ENCODE data around the gene HES7. TPM values are rescaled to one million over a fixed set of nuclear protein-coding genes. Genes with fewer than 3 reads are reported as not detected.

HES7 gene
- total RNA-seq, 2 experiments from 2014 or later: 1.2 TPM

DNA sequence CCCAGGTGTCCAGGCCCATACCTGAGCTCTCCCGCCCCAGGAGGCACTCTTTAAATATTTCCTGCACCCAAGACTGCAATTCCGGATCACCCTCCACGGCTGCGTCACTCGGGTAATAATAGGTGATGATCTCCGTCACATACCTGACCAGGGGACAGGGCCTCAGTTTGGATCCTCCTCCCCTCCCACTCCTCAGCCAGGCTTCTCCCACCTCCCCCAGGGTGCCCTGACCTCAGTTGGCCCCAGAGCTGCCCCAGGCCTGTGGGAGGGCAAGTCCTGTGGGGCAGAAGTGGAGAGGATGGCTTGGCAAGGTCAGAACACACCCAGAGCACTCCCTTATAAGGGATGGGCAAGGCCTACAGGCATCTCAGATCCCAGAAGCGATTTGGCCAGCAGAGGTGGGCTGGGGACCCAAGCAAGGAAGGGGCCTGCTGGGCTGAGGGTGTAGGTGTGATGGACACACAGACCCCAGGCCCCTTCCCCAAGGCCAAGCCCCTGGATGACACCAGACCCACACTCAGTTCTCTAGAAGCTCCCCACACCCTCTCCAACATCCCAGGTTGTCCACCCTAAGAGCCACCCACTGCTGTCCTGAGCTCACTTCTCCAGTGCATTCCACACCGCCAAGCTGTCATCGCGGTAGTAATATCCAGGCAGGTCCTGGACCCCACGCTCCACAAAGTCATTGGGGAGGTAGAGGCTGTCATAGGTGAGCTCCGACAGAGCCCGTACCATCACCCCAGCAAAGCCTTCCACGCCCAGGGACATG, 48.1 kb downstream of the HES7 start:
- no peak overlapping the region for H3K4me3 Mint-ChIP-seq
- no peak for ATAC-seq
- H3K27ac Mint-ChIP-seq: no peak overlapping the region
- H3K4me1 Mint-ChIP-seq: peaks cover 30% of the 10 kb centered on the region
- no peaks in the 10 kb centered on the region for H3K36me3 Mint-ChIP-seq
- CTCF ChIA-PET: interaction anchor here (0.9 to 13.6 kb wide), 10 partner anchors 11 to 301 kb away, joined by 3 to 256 read pairs (median 8); partner anchors contain the start of gene ALOXE3
- H3K27me3 Mint-ChIP-seq: peaks cover 56% of the 10 kb centered on the region
- H3K9me3 Mint-ChIP-seq (ENCODE audit: low read depth): no peaks in the 10 kb centered on the region
- DNase-seq: no peak

DNA sequence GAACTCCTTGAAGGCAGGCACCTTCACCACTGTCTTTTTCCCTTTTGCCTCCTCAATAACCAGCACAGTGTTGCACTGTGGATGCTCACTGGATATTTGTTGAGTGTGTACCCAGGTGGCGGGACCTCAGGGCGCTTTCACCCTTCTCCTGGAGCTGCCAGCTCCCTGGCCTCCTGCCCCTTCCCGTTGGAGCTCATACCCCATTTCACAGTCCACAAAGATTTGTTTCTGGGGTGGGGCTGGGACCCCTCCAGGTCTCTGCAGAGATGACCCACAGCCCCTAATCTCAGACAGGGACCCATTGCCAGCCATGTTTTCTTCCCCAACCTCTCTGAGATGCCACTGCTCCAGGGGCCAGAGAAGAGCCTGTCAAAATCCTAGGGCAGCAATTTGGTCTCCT, 48.8 kb downstream of the HES7 start:
- no peak for DNase-seq
- no peak overlapping the region for H3K4me3 Mint-ChIP-seq
- no peaks in the 10 kb centered on the region for H3K36me3 Mint-ChIP-seq
- no peak for ATAC-seq
- peaks cover 61% of the 10 kb centered on the region for H3K27me3 Mint-ChIP-seq
- H3K9me3 Mint-ChIP-seq (ENCODE audit: low read depth): no peaks in the 10 kb centered on the region
- H3K4me1 Mint-ChIP-seq: peaks cover 25% of the 10 kb centered on the region
- H3K27ac Mint-ChIP-seq: no peak overlapping the region
- CTCF ChIA-PET: interaction anchor here (0.7 to 13.6 kb wide), 21 partner anchors 10 to 335 kb away, joined by 3 to 256 read pairs (median 8); partner anchors contain the start of genes ALOX12B, ALOXE3 and RNF227

DNA sequence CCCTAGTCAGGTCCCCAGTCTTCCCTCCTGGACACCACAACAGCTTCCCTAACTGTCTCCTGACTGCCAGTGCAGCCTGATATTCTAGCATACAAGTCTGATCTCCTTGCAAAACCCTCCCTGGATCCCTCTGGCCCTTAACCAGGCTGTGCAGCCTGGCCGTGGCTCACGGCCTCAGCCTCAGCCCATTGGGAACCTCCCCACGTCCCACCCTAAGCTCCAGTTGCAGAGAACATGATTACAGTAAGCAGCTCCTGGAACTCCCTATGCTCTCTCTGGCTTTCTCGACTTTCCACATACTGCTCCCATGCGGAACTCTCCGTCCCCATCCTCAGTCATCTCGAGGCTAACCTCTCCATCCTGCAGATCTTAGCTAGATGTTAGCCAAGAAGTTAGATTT, 49.4 kb downstream of the HES7 start:
- H3K27me3 Mint-ChIP-seq: peaks cover 61% of the 10 kb centered on the region
- no peak overlapping the region for H3K4me3 Mint-ChIP-seq
- CTCF ChIA-PET: interaction anchor here (0.7 to 13.6 kb wide), 41 partner anchors 10 to 367 kb away, joined by 3 to 256 read pairs (median 4); partner anchors contain the start of genes ALOX12B, ALOXE3, NAA38 and RNF227
- H3K36me3 Mint-ChIP-seq: no peaks in the 10 kb centered on the region
- H3K27ac Mint-ChIP-seq: no peak overlapping the region
- H3K4me1 Mint-ChIP-seq: peaks cover 21% of the 10 kb centered on the region
- H3K9me3 Mint-ChIP-seq (ENCODE audit: low read depth): no peaks in the 10 kb centered on the region
- DNase-seq (no peak), ATAC-seq (no peak)

GRCh38 chr17:8073627-8074484, 50.0 kb downstream of the HES7 start:
- Mint-ChIP-seq H3K27ac (no peak overlapping the region), H3K4me1 (peaks cover 17% of the 10 kb centered on the region), H3K27me3 (peaks cover 61% of the 10 kb centered on the region), H3K36me3 (no peaks in the 10 kb centered on the region), H3K9me3 (ENCODE audit: low read depth) (no peaks in the 10 kb centered on the region), H3K4me3 (peak overlapping the region; percentile 37)
- peak; percentile 86 for ATAC-seq
- DNase-seq: peak; percentile 87
- CTCF ChIA-PET: interaction anchor here (0.7 to 13.6 kb wide), 49 partner anchors 9 to 446 kb away, joined by 3 to 256 read pairs (median 4); partner anchors contain the start of genes ALOX12B, ALOXE3, GUCY2D and NAA38

GRCh38 chr17:8072729-8073461, 51.0 kb downstream of the HES7 start:
- peak overlapping the region; percentile 14 for H3K4me3 Mint-ChIP-seq
- ATAC-seq: peak; percentile 43
- no peak overlapping the region for H3K27ac Mint-ChIP-seq
- no peaks in the 10 kb centered on the region for H3K9me3 Mint-ChIP-seq (ENCODE audit: low read depth)
- H3K27me3 Mint-ChIP-seq: peaks cover 65% of the 10 kb centered on the region
- CTCF ChIA-PET: interaction anchor here (0.7 to 13.6 kb wide), 31 partner anchors 8 to 356 kb away, joined by 3 to 256 read pairs (median 5); partner anchors contain the start of genes ALOXE3, GUCY2D and NAA38
- H3K36me3 Mint-ChIP-seq: no peaks in the 10 kb centered on the region
- DNase-seq: no peak
- peaks cover 17% of the 10 kb centered on the region for H3K4me1 Mint-ChIP-seq

DNA sequence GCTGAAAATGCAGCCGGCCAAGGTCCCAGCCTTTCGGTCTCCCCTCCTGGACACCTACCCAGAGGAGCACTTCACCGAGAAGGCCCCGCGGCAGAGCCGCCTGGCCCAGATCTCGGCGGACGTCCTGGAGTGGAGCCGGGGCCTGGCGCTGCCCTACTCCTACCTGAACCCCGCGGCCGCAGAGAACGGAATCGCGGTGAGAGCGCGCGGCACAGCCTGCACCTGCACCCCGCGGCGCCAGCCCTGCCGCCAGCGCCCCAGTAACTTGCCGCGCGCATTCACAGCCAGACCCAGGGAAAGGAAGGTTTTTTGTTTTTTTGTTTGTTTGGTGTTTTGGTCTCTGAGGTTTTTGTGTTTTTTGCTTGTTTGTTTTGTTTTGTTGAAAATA, 51.6 kb downstream of the HES7 start:
- no peaks in the 10 kb centered on the region for H3K36me3 Mint-ChIP-seq
- CTCF ChIA-PET: interaction anchor here (1.1 to 13.6 kb wide), 4 partner anchors 14 to 47 kb away, joined by 6 to 256 read pairs (median 32); no protein-coding TSS in a partner anchor
- no peak overlapping the region for H3K27ac Mint-ChIP-seq
- no peak for DNase-seq
- H3K27me3 Mint-ChIP-seq: peaks cover 61% of the 10 kb centered on the region
- no peaks in the 10 kb centered on the region for H3K9me3 Mint-ChIP-seq (ENCODE audit: low read depth)
- no peak for ATAC-seq
- H3K4me1 Mint-ChIP-seq: peaks cover 17% of the 10 kb centered on the region
- peak overlapping the region; percentile 14 for H3K4me3 Mint-ChIP-seq

DNA sequence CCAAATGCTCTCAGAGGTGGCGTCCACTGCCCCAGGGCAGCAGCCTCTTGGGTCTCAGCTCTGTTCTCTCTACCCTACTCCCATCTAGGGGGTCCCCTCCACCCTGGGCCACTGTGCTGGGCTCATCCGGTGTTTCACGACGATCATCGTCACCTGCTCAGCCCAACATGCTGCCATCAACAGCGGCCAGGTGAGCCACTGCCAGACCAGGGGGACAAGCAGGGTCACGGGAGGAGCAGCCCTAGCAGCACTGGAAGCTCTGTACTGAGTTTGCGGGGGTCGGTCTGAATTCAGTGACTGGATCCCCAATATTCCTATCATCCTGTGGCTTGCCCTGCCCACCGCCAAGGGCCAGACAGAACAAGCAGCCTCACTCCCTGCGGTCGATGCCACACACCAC, 52.4 kb downstream of the HES7 start:
- no peaks in the 10 kb centered on the region for H3K9me3 Mint-ChIP-seq (ENCODE audit: low read depth)

More for the DNA sequence above, 52.4 kb downstream of the HES7 start:
- Mint-ChIP-seq H3K4me3 (no peak overlapping the region), H3K36me3 (no peaks in the 10 kb centered on the region), H3K27me3 (peaks cover 61% of the 10 kb centered on the region), H3K27ac (no peak overlapping the region), H3K4me1 (peaks cover 17% of the 10 kb centered on the region)
- DNase-seq: no peak
- CTCF ChIA-PET: interaction anchor here (1.1 to 13.6 kb wide), 6 partner anchors 8 to 48 kb away, joined by 6 to 256 read pairs (median 12); no protein-coding TSS in a partner anchor
- no peak for ATAC-seq

Small RNAs within 50 kb of the gene (microRNA-seq; reads per million reads assigned to microRNA genes)
- gene MIR4314 (not detected), gene MIR6883 (not detected)

Other genes starting within 250 kb of the HES7 start
- 100 to 1,000 TPM; 139 to 147 TPM for gene CHD3, start 235.3 kb downstream of the HES7 start, total RNA-seq
- 1 to 10 TPM; 2.8 to 3.9 TPM for gene RNF227, start 207.8 kb downstream of the HES7 start, total RNA-seq
- 1 to 10 TPM; 6.6 to 6.7 TPM for gene KCNAB3, start 194.2 kb downstream of the HES7 start, total RNA-seq
- 100 to 1,000 TPM; 216 to 245 TPM for gene TRAPPC1, start 192.2 kb downstream of the HES7 start, total RNA-seq
- gene CNTROB, start 191.9 kb downstream of the HES7 start, total RNA-seq: 10 to 100 TPM; 56.8 to 69.2 TPM
- gene GUCY2D, start 121.5 kb downstream of the HES7 start, total RNA-seq: not detected
- not detected for gene ALOX15B, start 85.0 kb downstream of the HES7 start, total RNA-seq
- under 1 TPM; 0.42 to 0.64 TPM for gene ALOX12B, start 36.4 kb downstream of the HES7 start, total RNA-seq
- gene ALOXE3, start 5.6 kb downstream of the HES7 start, total RNA-seq: not detected
- gene PER1, start 28.3 kb upstream of the HES7 start, total RNA-seq: 10 to 100 TPM; 47.3 to 56.4 TPM
- gene VAMP2, start 38.8 kb upstream of the HES7 start, total RNA-seq: 10 to 100 TPM; 47.6 to 68.9 TPM
- 10 to 100 TPM; 29.9 to 61.0 TPM for gene TMEM107, start 52.3 kb upstream of the HES7 start, total RNA-seq
- gene BORCS6, start 66.1 kb upstream of the HES7 start, total RNA-seq: 10 to 100 TPM; 14.9 to 16.8 TPM
- 100 to 1,000 TPM; 197 to 234 TPM for gene AURKB, start 86.5 kb upstream of the HES7 start, total RNA-seq
- gene CTC1, start 124.0 kb upstream of the HES7 start, total RNA-seq: 10 to 100 TPM; 76.7 to 82.0 TPM
- gene PFAS, start 125.2 kb upstream of the HES7 start, total RNA-seq: 100 to 1,000 TPM in 1 of 2 experiments, 10 to 100 TPM in 1; 75.1 to 113 TPM
- 10 to 100 TPM; 53.8 to 63.6 TPM for gene RANGRF, start 164.6 kb upstream of the HES7 start, total RNA-seq
- 10 to 100 TPM; 10.8 to 11.6 TPM for gene SLC25A35, start 171.3 kb upstream of the HES7 start, total RNA-seq
- not detected for gene ARHGEF15, start 186.1 kb upstream of the HES7 start, total RNA-seq
- not detected for gene ODF4, start 215.7 kb upstream of the HES7 start, total RNA-seq

Data from activated CD8-positive, alpha-beta memory T cell treated with anti-CD3 and anti-CD28 coated beads, Interleukin-2, amount 10 ng/mL, durations not matched to agents 7 days and 5 days (primary cell).